GM23248 (cell line): Measurements from ENCODE around the gene SMARCAL1.

Experiments used
- EZH2 ChIP-seq: fragments of 200-600 bp; sonication (generic); IDR thresholded peaks from 2 replicates; pipeline ENCODE4 v1.6.1; 2018; ENCODE audit warnings: antibody characterized with exemption, mild to moderate bottlenecking; ENCODE audit not compliant: insufficient read depth, poor library complexity, severe bottlenecking
- EZH2phosphoT487 ChIP-seq: fragments of 200-600 bp; sonication (generic); IDR thresholded peaks from 2 replicates; pipeline ENCODE4 v1.6.1; 2018; ENCODE audit warnings: antibody characterized with exemption, moderate library complexity, mild to moderate bottlenecking, low read depth; ENCODE audit not compliant: insufficient read depth

GRCh38 chr2:216426166-216426777, 14.0 kb downstream of the SMARCAL1 start:
- TF ChIP-seq EZH2: no peak
- no peak for TF ChIP-seq EZH2phosphoT487
